Naive thymus-derived CD8-positive, alpha-beta T cell (primary cell): Measurements from ENCODE around the gene CEND1. TPM values are rescaled to one million over a fixed set of nuclear protein-coding genes. Genes with fewer than 3 reads are reported as not detected.

Experiments used
- ATAC-seq, 2 donors: fragments of 150-1000 bp; cut with Tn5 transposase in 1 of 2; sonication (Bioruptor Pico), chemical (Tn5 transposase) in 1 of 2; 1 replicate in 1 of 2; 2 replicates in 1 of 2; pipeline ENCODE4 v1.10.0; 2021; ENCODE audit warnings: mild to moderate bottlenecking in 2 of 2, moderate library complexity in 2 of 2
- POLR2A ChIA-PET: fragments of 350-600 bp; sonication (Branson Sonifier 250); formaldehyde crosslinking; loops from one replicate; lab custom pipeline; 2021; ENCODE audit warnings: antibody characterized with exemption; lab: Charles Lee
- DNase-seq, 10 donors: peaks; one replicate each; pipeline versions ENCODE4 v3.0.0 to v3.0.0-alpha.2; 2020 to 2022
- H3K27ac Mint-ChIP-seq, 10 donors: one replicate each; pipeline ENCODE4 v1.8.0; 2020 to 2022; ENCODE audit warnings: mild to moderate bottlenecking in 10 of 10, mixed read lengths in 10 of 10, moderate library complexity in 4 of 10, inconsistent platforms in 1 of 10
- H3K27me3 Mint-ChIP-seq, 5 donors: one replicate each; pipeline ENCODE4 v1.8.0; 2021 to 2022; ENCODE audit warnings: mixed read lengths in 5 of 5
- H3K36me3 Mint-ChIP-seq, 3 donors: one replicate each; pipeline ENCODE4 v1.8.0; 2020 to 2022; ENCODE audit warnings: mixed read lengths in 3 of 3, mild to moderate bottlenecking in 2 of 3, inconsistent platforms in 1 of 3
- H3K4me1 Mint-ChIP-seq, 4 donors: one replicate each; pipeline ENCODE4 v1.8.0; 2021 to 2022; ENCODE audit warnings: mixed read lengths in 4 of 4
- H3K4me3 Mint-ChIP-seq, 10 donors: one replicate each; pipeline ENCODE4 v1.8.0; 2020 to 2022; ENCODE audit warnings: mild to moderate bottlenecking in 10 of 10, mixed read lengths in 10 of 10, moderate library complexity in 6 of 10, inconsistent platforms in 1 of 10
- H3K9me3 Mint-ChIP-seq, 9 donors: one replicate each; pipeline ENCODE4 v1.8.0; 2020 to 2022; ENCODE audit warnings: mixed read lengths in 9 of 9, mild to moderate bottlenecking in 3 of 9, inconsistent platforms in 1 of 9, moderate library complexity in 1 of 9
- polyA plus RNA-seq, 3 donors: library from polyadenylated mRNA; unstranded; fragments of 300-500 nt; fragmentation: Illumina TruSeq; gene quantifications; one replicate each; pipeline ENCODE4 v1.2.3, GENCODE V29; 2021
- total RNA-seq, 8 experiments: library from RNA in 2 of 8; stranded (reverse) in 2 of 8; gene quantifications; one replicate each; pipeline ENCODE4 v1.2.3 and lab custom pipeline; 2021 to 2026

CEND1 gene
- total and polyA plus RNA-seq, 5 experiments from 2014 or later, result not detected

DNA sequence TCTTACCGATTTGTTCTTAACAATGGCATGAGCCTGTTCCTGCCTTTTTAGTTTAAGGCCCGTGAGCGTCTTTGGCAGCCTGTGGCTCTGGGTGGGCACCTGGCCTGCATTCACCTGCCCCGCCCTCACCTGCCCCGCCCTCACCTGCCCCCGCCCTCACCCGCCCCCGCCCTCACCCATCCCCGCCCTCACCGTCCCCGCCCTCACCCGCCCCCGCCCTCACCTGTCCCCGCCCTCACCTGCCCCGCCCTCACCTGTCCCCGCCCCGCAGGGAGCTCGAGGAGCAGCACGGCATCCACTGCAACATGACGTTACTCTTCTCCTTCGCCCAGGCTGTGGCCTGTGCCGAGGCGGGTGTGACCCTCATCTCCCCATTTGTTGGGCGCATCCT is 26.8 kb downstream of the CEND1 start:
- Mint-ChIP-seq H3K4me1 (peaks cover 0 to 3% (median 1%) of the 10 kb centered on the region in 4 donors), H3K27ac (peak overlapping the region in 1 of 10 donors; percentile 31), H3K27me3 (no peaks in the 10 kb centered on the region), H3K4me3 (no peak overlapping the region), H3K36me3 (peaks cover 0 to 56% (median 0%) of the 10 kb centered on the region in 3 donors), H3K9me3 (no peaks in the 10 kb centered on the region)
- ATAC-seq, result no peak
- DNase-seq, result no peak
- POLR2A ChIA-PET, result interaction anchor here (1.0 kb wide), 1 partner anchor 36 kb away, joined by 3 read pairs; no protein-coding TSS in a partner anchor

DNA sequence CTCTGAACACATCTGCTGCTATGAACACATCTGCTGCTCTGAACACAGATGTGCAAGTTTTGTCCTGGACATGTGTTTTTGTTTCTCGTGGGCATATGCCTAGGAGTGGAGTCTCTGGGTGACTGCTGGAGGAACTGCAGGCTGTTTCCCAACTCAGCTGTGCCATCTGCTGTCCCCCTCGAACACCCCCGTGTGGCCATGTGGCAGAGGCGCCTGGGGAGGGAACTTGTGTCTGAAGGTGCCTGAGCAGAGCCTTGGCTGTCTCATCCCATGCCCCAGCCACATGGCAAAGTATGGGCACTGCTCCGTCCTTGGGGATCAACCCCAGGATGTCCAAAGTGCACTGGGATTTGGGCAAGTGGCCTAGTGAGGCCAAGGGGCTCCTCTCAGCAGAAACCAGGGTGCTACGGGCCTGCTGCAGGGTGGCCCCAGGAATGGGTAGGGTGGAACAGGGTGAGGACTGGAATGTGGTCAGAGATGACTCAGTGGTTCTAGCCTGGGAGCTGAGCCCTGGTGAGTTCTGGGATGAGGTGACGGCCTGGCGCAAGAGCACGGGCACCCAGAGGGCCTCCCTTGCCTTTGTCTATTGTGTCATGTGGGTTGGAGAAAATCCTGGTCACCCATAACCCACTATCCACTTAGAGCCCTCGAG is 27.3 kb downstream of the CEND1 start:
- no peak overlapping the region for H3K4me3 Mint-ChIP-seq
- ATAC-seq (no peak), DNase-seq (no peak)
- no peaks in the 10 kb centered on the region for H3K27me3 Mint-ChIP-seq
- no peaks in the 10 kb centered on the region for H3K9me3 Mint-ChIP-seq
- peak overlapping the region in 2 of 10 donors; percentile 33 to 37 for H3K27ac Mint-ChIP-seq
- POLR2A ChIA-PET, result interaction anchor here (0.6 to 1.0 kb wide), 3 partner anchors 24 to 62 kb away, joined by 3 read pairs; no protein-coding TSS in a partner anchor
- H3K4me1 Mint-ChIP-seq, result peaks cover 0 to 3% (median 1%) of the 10 kb centered on the region in 4 donors
- peaks cover 0 to 60% (median 0%) of the 10 kb centered on the region in 3 donors for H3K36me3 Mint-ChIP-seq

DNA sequence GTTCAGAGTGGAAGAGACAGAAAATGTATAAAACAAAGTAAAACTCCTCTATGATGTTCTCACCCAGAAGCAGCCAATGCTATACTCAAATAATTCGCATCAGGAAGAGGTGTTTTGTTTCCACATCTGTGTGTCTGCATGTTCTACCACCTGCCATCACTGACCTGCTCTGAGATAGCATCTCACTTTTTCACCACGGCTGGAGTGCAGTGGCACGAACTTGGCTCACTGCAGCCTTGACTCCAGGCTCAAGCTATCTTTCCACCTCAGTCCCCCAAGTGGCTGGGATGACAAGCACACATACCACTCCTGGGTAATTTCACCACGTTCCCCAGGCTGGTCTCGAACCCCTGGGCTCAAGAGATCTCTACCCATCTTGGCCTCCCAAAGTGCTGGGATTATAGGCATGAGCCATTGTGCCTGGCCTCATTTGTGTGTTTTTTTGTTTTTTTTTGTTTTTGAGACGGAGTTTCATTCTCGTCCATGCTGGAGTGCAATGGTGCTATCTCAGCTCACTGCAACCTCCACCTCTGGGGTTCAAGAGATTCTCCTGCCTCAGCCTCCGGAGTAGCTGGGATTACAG is 28.3 kb downstream of the CEND1 start:
- Mint-ChIP-seq H3K4me3 (no peak overlapping the region), H3K36me3 (peaks cover 0 to 69% (median 0%) of the 10 kb centered on the region in 3 donors), H3K27me3 (no peaks in the 10 kb centered on the region), H3K27ac (no peak overlapping the region), H3K9me3 (no peaks in the 10 kb centered on the region), H3K4me1 (peaks cover 0 to 3% (median 1%) of the 10 kb centered on the region in 4 donors)
- POLR2A ChIA-PET, result interaction anchor here (0.6 to 1.0 kb wide), 2 partner anchors 23 to 35 kb away, joined by 3 read pairs; no protein-coding TSS in a partner anchor
- ATAC-seq (no peak), DNase-seq (no peak)

DNA sequence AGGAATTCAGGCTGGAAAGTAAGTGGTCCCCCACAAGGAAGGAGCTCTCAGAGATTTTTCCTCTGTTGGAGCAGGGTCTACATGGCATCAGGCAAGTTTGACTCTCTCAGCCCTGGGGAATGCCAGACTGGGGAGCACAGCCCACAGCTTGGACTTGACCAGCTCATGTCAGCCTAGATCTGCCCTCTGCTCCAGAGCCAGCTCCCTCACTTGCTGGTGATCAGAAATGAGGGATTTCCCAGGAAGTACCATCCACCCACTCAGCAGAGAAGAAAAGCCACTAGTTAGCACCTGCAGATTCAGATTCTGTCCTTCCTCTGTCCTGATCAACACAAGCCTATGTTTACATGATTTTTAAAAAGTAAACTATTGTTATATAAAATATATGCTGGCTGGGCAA is 29.7 kb downstream of the CEND1 start:
- POLR2A ChIA-PET, result no interaction called here
- H3K27ac Mint-ChIP-seq, result no peak overlapping the region
- no peak for ATAC-seq
- DNase-seq, result no peak
- H3K9me3 Mint-ChIP-seq, result no peaks in the 10 kb centered on the region
- H3K4me1 Mint-ChIP-seq, result peaks cover 0 to 3% (median under 1%) of the 10 kb centered on the region in 4 donors
- H3K4me3 Mint-ChIP-seq, result no peak overlapping the region
- peaks cover 0 to 76% (median 0%) of the 10 kb centered on the region in 3 donors for H3K36me3 Mint-ChIP-seq
- no peaks in the 10 kb centered on the region for H3K27me3 Mint-ChIP-seq

DNA sequence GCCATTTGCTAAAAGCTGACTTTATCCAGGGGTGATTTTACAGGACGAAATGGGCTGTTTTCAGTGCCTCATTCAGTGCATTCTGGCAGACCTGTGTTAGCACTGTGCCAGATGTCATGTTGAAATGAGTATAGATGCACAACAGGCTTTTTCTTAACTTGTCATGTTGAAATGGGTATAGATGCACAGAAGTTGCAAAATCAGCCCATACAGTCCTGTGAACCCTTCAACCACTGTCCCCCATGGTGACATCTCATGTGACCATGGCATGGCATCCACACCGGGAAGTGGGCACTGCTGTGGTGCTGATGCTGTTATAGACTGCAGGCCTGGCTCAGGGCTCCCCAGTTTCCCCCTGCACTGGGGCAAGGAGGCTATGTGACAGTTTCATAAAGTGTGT is 40.2 kb downstream of the CEND1 start:
- ATAC-seq (no peak), DNase-seq (no peak)
- Mint-ChIP-seq H3K9me3 (no peaks in the 10 kb centered on the region), H3K4me1 (peaks cover 4 to 33% (median 22%) of the 10 kb centered on the region in 4 donors), H3K27ac (no peak overlapping the region), H3K27me3 (no peaks in the 10 kb centered on the region), H3K4me3 (peak overlapping the region in 8 of 10 donors; percentile 11 to 55 (median 37)), H3K36me3 (peaks cover 0 to 5% (median 0%) of the 10 kb centered on the region in 3 donors)
- POLR2A ChIA-PET, result interaction anchor here (0.8 to 1.2 kb wide), 2 partner anchors 76 to 533 kb away, joined by 3 to 4 read pairs; no protein-coding TSS in a partner anchor

DNA sequence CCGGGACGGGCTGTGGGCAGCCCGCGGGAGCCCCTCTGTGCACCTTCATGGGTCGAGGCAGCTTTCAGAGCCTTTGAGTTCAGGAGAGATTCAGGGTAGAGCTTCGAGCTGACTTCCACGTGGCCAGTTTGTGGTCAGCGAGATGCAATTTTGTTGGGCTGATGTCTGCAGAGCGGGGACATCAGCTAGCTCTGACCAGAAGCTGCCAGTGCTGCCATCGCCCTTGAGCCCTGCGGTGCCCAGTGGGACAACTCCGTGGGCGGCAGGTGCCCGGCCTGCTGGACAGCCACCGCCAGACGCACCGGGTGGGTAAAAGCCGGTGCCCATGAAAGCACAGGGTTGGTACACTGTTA is 41.9 kb downstream of the CEND1 start:
- peaks cover 0 to 5% (median 0%) of the 10 kb centered on the region in 3 donors for H3K36me3 Mint-ChIP-seq
- peak overlapping the region; percentile 76 to 88 (median 82) for H3K4me3 Mint-ChIP-seq
- peak overlapping the region; percentile 1 to 83 (median 76) for H3K27ac Mint-ChIP-seq
- POLR2A ChIA-PET, result interaction anchor here (0.6 to 3.7 kb wide), 11 partner anchors 8 to 230 kb away, joined by 3 to 18 read pairs (median 5); partner anchors contain the start of genes LRRC56, PIDD1, RPLP2 and TSPAN4
- H3K9me3 Mint-ChIP-seq, result no peaks in the 10 kb centered on the region
- peak in 1 of 2 donors; percentile 4 for ATAC-seq
- no peak for DNase-seq
- no peaks in the 10 kb centered on the region for H3K27me3 Mint-ChIP-seq
- peaks cover 4 to 33% (median 22%) of the 10 kb centered on the region in 4 donors for H3K4me1 Mint-ChIP-seq

DNA sequence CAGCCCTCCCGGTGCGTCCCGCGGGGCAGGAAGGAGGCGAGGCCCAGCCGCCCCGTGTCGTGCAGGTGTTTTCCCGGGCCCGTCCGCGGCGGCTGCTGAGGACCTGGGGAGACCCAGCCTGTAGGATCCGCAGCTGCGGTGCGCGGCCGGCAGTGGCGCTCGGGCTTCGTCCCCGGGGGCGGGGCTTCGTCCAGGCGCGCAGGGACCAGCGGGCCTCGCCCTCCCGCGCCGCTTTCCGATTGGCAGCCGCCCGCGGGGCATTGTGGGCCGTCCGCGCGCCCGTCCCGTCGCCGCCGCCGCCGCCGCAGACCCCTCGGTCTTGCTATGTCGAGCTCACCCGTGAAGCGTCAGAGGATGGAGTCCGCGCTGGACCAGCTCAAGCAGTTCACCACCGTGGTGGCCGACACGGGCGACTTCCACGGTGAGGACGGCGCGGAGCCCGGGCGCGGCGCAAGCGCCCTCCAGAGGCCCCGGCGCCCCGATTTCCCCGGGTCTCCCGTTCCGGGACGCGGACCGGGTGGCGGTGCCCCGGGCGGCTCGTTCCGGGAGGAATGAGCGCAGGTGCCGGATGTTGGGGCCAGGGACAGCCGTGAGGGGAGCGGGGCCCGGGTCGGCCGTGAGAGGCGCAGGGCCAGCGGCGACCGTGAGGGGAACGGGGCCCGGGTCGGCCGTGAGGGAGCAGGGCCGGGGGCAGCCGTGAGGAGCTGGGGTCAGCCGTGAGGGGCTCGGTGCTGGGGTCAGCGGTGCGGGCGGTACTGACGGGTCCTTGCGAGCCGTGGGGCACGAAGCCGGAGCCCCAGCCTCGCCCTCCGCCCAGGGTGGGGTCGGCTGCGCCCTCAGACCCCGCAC is 42.5 kb downstream of the CEND1 start, which contains the start of gene TALDO1:
Gene TALDO1 (plus strand): TSS at position 307 of the 849 bp plus-strand sequence. CDS start 18 bp downstream, at position 325.
- Mint-ChIP-seq H3K27ac (peak within 1 kb of the TSS; percentile 35 to 89 (median 79)), H3K4me3 (peak within 1 kb of the TSS; percentile 79 to 91 (median 86)), H3K36me3 (peaks cover 0 to under 1% (median 0%) of the 10 kb centered on the region in 3 donors), H3K4me1 (peaks cover 4 to 28% (median 22%) of the 10 kb centered on the region in 4 donors), H3K9me3 (no peaks in the 10 kb centered on the region), H3K27me3 (no peaks in the 10 kb centered on the region)
- ATAC-seq (peak; percentile 80 to 87), DNase-seq (peak; percentile 48 to 82 (median 70))
- POLR2A ChIA-PET, result interaction anchor here (0.7 to 3.7 kb wide), 10 partner anchors 10 to 229 kb away, joined by 3 to 18 read pairs (median 5); partner anchors contain the start of genes LRRC56, PIDD1, RPLP2 and TSPAN4

DNA sequence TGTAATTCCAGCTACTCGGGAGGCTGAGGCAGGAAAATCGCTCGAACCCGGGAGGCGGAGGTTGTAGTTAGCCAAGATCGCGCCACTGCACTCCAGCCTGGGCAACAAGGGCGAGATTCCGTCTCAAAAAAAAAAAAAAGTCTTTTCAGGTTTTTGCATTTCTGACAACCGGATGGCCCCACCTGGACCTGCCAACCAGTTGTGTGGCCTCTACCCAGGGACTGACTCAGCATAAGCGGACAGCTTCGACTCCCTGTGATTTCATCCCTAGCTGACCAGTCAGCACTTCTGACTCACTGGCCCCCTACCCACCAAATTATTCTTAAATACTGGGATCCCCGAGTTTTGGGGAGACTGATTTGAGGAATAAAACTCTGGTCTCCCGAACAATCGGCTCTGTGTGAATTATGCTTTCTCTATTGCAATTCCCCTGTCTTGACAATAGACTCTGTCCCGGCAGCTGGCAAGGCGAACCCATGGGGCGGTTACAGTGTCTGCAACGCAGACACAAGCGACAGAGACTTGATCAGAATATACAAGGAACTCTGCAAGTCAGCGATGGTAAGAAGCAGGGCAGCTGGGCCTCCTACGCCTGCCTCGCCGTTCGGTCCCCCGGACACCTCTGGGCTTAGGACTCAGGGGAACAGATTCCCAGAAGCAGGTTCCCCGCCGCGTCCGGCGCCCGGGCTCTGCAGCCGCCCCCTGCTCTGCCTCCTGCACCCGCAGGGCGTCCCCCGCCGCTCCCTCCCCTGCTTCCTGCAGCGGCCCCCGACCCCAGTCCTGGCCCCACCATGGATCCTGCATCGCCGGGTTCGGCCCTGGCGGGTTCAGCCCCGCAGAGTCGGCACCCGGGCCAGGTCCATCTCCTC is 43.4 kb downstream of the CEND1 start:
- ATAC-seq (peak; percentile 43 to 66), DNase-seq (peak in 6 of 10 donors; percentile 12 to 46 (median 34))
- Mint-ChIP-seq H3K4me3 (peak overlapping the region; percentile 79 to 91 (median 86)), H3K4me1 (peaks cover 4 to 27% (median 22%) of the 10 kb centered on the region in 4 donors), H3K27ac (peak overlapping the region; percentile 15 to 89 (median 74)), H3K27me3 (no peaks in the 10 kb centered on the region), H3K9me3 (no peaks in the 10 kb centered on the region), H3K36me3 (no peaks in the 10 kb centered on the region)
- POLR2A ChIA-PET, result interaction anchor here (0.7 to 3.7 kb wide), 6 partner anchors 20 to 209 kb away, joined by 3 to 18 read pairs (median 6); partner anchors contain the start of genes LRRC56 and PIDD1

DNA sequence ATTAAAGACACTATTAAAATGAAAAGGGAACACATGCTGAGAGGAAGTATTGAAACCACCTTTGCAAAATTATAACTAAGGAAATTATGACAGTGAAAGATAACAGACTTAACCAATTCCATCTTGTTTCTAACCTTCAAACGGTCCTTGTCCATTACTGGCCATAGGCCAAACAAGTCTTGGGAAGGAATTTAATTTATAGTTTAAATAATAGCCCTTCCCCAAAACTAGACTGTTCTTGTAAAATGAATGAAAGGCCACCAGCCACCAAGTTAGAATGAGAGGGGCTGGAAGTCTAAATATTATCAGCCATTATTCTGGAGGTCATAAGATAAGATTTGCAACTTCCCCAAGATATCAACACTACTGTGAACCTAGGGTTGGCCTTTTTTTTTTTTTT is 44.5 kb downstream of the CEND1 start:
- Mint-ChIP-seq H3K4me1 (peaks cover 4 to 24% (median 21%) of the 10 kb centered on the region in 4 donors), H3K36me3 (no peaks in the 10 kb centered on the region), H3K4me3 (peak overlapping the region in 5 of 10 donors; percentile 7 to 52 (median 26)), H3K27ac (peak overlapping the region in 1 of 10 donors; percentile 24), H3K27me3 (no peaks in the 10 kb centered on the region), H3K9me3 (no peaks in the 10 kb centered on the region)
- DNase-seq (no peak), ATAC-seq (no peak)
- POLR2A ChIA-PET, result interaction anchor here (0.7 to 3.7 kb wide), 2 partner anchors 19 to 186 kb away, joined by 3 to 18 read pairs; no protein-coding TSS in a partner anchor

DNA sequence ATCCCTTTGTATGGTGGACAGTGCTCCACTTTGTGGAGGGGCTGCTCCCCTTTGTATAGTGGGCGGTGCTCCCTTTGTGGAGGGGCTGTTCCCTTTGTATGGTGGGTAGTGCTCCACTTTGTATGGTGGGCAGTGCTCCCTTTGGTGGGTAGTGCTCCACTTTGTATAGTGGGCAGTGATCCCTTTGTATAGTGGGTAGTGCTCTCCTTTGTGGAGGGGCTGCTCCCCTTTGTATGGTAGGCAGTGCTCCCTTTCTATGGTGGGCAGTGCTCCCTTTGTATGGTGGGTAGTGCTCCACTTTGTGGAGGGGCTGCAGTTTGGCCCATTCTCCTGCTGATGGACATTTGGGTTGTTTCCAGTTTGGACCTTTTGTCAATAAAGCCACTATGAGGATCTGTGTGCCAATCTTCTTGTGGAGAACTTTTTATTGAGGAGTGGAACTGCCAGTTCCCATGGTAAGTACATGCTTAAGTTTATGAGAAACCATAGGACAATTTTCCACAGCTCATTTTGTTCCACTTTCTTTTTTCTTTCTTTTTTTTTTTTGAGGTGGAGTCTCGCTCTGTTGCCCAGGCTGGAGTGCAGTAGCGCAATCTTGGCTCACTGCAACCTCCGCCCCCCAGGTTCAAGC is 47.2 kb downstream of the CEND1 start:
- H3K27ac Mint-ChIP-seq, result no peak overlapping the region
- peaks cover 0 to 5% (median 0%) of the 10 kb centered on the region in 5 donors for H3K27me3 Mint-ChIP-seq
- H3K36me3 Mint-ChIP-seq, result no peaks in the 10 kb centered on the region
- POLR2A ChIA-PET, result interaction anchor here (1.1 to 1.8 kb wide), 2 partner anchors 16 to 54 kb away, joined by 4 to 9 read pairs; no protein-coding TSS in a partner anchor
- no peaks in the 10 kb centered on the region for H3K9me3 Mint-ChIP-seq
- peaks cover 3 to 13% (median 10%) of the 10 kb centered on the region in 4 donors for H3K4me1 Mint-ChIP-seq
- no peak for DNase-seq
- no peak for ATAC-seq
- no peak overlapping the region for H3K4me3 Mint-ChIP-seq

DNA sequence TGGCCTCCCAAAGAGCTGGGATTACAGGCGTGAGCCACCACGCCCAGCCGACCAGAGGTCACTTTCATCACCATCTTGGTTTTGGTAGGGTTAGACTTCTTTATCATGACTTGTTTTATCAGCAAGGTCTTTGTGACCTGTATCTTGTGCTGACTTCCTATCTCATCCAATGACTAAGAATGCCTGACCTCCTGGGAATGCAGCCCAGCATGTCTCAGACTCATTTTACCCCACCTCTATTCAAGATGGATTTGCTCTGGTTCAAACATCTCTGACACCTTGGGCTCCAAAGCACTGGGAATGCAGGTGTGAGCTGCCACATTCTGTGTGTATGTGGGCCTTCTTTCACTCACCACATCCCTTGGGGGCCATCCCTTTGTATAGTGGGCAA is 47.7 kb downstream of the CEND1 start:
- Mint-ChIP-seq H3K4me1 (peaks cover 7 to 18% (median 15%) of the 10 kb centered on the region in 4 donors), H3K4me3 (no peak overlapping the region), H3K27ac (no peak overlapping the region), H3K9me3 (no peaks in the 10 kb centered on the region), H3K36me3 (no peaks in the 10 kb centered on the region), H3K27me3 (peaks cover 0 to 5% (median 0%) of the 10 kb centered on the region in 5 donors)
- ATAC-seq (no peak), DNase-seq (no peak)
- POLR2A ChIA-PET, result no interaction called here
